Stimulated activated CD4-positive, alpha-beta T cell treated with anti-CD3 and anti-CD28 coated beads, TNF-alpha, amount 100 ng/mL, for 1 hour (primary cell): Measurements from ENCODE around the gene APPBP2.
"Not testable (repeated sequence)": the region's sequence is repeated elsewhere in the genome, so short reads cannot be mapped to it uniquely, and the experiment has no call there.

Source experiments
- DNase-seq, 3 donors: peaks; one replicate each; pipeline ENCODE4 v3.0.0-alpha.2; 2020; ENCODE audit warnings: low read depth in 3 of 3, low spot score in 1 of 3

Gene APPBP2

DNA sequence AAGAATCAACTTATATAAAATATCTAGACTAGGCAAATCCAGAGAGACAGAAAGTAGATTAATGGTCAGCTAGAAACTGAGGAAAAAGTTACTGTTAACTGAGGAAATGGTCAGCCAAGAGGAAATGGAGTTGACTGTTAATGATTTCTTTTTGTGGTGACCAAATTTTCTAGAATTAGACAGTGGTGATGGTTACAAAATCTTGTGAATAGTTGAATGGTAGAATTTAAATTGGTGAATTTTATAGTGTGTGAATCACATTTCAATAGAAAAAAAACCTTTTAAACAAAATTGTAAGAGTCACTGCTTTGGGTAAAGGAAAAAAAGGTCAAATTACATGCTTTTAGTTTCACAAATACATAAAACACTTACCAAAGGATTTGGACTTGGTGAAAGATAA is 30.0 kb downstream of the APPBP2 start:
- DNase-seq = no peak

DNA sequence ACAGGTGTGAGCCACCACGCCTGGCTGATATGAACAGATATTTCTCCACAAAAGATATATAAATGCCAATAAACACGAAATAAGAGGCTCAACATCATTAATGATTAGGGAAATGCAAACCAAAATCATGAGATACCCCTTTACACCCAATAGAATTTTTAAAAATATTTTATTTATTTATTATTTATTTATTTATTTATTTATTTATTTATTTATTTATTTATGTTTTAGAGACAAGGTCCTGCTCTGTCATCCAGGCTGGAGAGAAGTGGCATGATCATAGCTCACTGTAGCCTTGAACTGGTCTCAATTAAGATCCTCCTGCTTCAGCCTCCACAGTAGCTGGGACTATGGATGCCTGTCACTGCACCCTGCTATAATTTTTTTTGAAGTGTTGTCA is 30.8 kb downstream of the APPBP2 start:
- DNase-seq = no peak

DNA sequence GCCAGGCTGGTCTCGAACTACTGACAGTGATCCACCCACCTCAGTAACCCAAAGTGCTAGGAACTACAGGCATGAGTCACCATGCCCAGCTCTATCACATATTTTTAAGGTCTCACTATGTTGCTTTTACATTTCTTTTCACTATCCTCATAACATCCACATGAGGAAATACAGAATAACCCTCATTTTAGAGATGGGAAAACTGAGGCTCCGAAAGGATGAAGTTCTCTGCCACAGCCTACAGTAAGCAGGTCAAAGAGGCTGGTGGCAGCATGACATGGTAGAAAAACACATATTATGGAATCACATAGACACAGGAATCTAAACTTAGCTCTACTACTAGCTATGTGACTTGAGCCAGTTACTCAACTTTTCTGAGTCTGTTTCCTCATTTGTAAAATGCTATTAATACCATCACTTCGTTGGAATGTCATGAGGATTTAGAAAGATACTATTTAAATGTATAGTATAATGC is 32.2 kb downstream of the APPBP2 start:
- DNase-seq = no peak

DNA sequence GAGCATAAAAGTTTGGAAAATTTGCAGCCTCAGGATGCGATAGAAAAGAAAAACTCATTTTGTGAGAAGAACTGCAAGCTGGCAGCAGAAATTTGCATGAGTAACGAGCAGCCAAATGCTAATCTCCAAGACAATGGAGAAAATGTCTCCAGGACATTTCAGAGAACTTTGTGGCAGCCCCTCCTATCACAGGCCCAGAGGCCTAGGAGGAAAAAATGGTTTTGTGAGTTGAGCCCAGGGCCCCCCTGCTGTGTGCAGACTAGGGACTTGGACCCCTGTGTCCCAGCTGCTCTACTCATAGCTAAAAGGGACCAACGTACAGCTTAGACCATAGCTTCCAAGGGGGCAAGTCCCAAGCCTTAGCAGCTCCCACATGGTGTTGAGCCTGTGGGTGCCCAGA is 34.3 kb downstream of the APPBP2 start:
- no peak for DNase-seq

DNA sequence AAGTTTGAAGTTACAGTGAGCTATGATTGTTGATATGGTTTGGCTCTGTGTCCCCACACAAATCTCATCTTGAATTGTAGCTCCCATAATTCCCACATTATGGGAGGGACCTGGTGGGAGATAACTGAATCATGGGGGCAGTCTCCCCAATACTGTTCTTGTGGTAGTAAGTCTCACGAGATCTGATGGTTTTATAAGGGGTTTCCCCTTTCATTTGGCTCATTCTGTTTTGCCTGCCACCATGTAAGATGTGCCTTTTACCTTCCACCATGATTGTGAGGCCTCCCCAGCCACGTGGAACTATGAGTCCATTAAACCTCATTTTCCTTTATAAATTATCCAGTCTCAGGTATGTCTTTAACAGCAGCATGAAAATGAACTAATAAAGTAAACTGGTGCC is 35.4 kb downstream of the APPBP2 start:
- DNase-seq = not testable (repeated sequence)

DNA sequence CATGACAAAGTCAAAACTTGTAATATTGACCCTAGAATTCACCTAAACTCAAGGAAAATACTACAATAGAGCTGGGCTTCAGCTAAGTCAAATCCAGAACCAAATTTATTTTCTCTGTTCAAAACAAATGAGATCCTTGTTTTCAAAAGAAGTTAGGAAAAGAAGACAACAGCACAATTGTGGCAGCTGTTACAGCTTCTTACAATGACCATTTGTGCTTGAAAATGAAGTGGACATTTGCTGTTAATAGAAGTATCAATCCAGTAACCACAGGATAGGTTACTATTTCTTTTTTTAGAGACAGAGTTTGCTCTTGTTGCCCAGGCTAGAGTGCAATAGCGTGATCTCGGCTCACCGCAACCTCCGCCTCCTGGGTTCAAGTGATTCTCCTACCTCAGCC is 44.4 kb downstream of the APPBP2 start:
- no peak for DNase-seq

DNA sequence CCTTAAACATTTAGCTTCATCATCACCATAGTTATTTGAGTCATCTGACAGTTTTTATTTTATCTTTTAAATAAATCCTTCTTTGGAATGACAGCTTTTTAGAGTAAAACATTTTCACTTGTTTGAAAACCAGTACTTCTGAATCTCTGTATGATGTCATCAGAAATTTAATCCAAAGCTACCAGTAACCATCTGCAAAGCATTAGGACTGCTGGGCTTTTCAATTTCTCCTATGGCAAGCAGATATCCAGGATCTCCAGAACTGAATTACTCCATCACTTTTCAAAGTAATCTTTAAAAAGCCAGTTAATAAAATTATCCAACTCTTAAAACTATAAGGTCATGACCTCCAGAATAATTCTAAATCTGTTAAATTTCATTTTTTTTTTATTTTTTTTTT is 52.3 kb downstream of the APPBP2 start:
- DNase-seq = no peak

DNA sequence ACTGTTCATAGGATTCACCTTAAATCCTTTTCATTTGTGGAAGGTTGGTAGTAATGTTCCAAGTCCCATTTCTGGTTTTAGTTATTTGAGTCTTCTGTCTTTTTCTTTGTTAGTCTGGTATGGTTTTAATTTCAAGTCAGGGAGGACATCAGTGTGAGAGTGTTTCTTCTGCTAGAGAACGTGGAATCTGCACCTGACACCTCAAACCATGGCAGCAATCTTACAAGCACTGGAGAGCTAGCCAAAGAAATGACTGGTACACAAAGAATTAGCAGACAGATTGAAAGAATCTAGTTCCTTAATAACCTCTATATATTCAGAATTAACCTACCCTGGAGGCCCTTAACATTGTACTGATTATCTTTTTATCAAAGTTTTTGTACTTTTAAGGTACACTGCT is 53.6 kb downstream of the APPBP2 start:
- DNase-seq = no peak

DNA sequence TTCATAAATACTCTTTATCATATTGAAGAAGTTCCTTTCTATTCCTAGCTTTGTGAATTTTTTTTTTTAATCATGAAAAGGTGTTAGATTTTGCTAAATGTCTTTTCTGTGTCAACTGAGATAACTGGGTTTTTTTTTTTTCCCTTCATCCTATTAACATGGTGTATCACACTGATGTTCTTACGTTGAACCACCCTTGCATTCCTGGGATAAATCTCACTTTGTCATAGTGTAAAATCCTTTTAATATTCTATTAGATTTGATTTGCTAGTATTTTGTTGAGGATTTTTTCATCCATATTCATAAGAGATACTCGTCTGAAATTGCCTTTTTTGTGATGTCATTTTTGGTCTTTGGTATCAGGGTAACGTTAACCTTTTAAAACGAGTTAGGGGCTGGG is 54.6 kb downstream of the APPBP2 start:
- DNase-seq = no peak

DNA sequence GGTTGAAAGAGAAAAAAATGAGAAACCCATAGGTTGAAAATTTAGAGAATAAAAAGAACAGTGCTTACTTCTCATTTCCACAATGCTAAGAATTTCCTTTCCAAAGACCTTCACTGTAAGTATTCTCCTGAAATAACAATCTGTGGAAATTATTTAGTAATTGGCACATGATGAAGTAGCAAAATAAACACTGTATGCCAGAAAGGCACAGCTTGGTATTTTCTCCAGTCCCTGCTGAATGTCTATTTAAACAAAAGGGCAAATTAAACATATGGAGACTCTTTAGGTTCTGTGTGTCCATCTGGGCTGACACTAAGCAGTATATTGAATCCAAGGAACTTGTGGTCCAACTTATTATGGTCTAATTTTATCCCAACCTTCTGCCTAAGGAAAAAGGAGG is 57.7 kb downstream of the APPBP2 start:
- DNase-seq = no peak

DNA sequence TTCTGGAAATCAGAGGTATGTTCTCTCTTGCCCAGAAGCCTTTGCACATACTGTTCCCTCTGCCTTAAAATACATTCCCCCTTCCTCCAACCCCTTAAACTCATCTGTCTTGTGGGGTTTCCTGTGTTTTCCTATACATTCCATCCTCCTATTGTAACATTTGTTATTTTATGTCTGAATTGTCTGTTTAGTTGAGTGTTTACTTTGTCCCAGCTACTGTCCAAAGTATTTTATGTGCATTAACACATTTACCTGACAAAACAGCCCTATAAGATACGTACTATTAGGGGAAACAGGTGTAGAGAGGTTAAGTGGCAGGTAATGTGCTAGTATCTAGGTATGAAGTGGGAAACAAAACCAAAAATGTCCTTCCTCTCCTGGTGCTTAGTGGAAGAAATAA is 61.7 kb downstream of the APPBP2 start:
- no peak for DNase-seq

DNA sequence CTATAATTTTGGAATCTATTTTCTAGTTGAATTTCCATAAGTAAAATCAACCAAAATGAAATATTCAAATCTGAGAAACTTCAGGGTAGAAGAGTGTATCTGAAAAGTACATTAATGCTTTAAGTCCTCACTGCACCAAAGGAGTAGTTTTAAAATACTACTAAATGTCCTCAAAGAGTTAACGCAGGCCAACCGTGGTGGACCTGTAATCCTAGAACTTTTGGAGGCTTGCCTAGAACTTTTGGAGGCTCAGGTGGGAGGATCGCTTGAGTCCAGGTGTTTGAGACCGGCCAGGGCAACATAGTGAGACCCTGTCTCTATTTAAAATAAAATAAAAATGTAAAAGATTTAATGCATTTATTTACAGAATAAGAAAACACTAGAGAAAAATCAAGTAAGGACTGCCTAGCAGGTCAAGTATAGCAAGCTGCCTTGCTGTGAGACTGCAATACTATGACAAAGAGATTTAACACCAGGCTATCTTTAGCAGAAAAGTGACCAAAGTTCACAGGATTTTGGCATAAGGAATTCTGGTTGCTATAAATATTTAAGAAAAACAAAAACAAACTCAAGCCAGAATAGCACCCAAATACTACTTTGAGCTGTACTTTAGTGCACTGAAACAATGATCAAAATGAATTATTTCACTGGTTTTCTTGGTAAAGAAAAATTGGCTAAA is 62.7 kb downstream of the APPBP2 start:
- DNase-seq = no peak

DNA sequence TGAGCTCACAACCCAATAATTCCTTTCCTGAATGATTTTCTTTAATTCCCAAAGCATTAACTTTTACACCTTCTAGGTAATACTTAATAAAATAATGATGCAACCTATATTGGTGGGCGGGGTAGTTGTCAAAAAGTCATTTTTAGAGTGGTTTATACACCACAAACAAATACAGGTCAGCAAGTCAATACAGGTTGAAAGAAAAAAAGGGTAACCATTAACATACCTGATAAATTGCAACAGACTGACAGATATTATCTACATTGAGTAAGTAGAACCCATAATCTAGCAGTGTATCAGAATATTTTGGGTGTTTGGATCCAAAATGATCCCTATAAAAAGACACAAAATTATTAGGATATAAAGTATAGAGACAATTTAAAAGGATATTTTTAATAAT is 64.5 kb downstream of the APPBP2 start:
- no peak for DNase-seq

DNA sequence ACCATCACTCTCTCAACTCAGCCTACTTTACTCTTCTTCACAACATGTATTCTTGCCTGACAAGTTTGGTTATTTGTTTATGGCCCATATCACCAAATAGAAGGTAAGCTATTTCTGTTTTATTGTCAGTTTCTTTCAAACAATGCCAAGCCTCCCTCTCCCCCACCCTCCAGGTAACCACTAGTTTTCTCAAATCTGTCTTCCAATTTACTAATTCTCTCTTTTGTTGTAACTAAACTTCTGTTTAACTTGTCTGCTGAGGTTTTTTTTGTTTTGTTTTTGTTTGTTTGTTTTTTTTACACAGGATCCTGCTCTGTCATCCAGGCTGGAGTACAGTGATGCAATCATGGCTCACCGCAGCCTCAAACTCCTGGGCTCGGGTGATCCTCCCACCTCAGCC is 68.9 kb downstream of the APPBP2 start:
- DNase-seq = no peak

DNA sequence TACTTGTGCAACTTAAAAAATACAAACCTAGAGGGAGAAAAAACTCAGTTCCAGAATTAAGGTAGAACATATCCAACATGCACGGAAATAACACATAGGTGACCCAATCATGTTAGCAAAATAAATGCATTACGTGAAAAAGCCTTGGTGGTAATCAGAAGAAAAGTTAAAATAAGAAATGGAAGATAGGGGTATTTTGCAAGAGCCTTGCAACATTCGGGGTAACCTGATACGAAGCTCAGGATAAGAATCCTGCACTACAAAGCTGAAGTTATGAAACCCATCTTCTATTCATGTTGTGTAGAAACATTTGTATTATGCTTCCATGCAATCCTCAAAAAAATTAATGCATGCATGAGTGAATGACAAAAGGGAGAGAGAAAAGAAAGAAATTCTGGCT is 70.7 kb downstream of the APPBP2 start:
- no peak for DNase-seq

DNA sequence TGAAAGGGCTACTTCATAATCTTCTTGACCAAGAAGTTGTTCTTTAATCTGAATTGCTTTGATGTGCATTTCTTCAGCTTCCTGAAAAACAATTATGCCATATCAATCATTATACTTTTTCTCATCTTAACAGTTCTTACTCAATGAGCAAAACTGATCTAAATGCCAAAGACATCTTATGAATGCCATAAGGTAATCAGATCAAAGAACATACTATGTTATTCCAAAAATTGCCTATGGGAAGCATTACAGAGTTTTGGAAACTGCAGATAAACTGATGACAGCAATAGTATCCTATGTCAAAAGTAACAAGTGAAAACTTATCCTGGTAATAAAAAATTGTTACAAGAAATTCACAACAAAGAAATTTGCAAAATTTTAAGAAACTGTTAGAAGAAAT is 74.1 kb downstream of the APPBP2 start:
- DNase-seq = no peak

DNA sequence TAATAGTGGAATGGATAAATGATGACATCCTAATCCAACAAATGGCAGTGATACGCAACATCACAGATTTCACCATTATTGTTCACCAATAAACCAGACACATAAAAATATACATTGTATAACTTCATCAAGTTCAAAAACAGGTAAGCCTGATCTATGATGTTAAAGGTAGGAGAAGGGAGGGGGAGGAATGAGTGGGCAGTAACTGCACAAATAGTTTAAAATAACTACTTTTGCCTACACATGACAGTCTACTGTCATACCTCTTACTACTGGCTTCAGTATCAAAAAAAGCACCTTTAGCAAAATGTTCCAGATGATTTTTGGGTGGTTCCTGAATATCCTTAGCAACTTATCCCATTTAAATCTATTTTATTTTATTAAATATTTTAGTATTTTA is 75.0 kb downstream of the APPBP2 start:
- DNase-seq = no peak

DNA sequence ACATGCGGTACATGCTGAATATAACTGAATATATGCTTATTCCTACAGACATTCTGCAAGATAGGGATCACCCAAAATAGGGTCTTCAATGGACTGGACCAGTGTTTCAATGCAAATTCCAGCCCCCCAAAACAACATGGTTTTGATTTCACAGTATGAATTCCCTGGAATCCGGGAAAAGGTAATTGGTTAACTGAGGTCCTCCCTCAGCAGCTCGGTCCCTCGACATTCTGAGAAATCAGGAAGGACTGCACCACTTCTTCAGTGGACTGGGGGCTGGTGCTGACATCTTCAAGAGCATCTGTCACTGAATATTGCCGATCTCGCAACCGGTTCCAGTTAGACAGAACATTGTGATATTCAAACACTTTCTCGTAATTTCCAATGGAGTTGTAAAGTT is 78.7 kb downstream of the APPBP2 start:
- DNase-seq = no peak

DNA sequence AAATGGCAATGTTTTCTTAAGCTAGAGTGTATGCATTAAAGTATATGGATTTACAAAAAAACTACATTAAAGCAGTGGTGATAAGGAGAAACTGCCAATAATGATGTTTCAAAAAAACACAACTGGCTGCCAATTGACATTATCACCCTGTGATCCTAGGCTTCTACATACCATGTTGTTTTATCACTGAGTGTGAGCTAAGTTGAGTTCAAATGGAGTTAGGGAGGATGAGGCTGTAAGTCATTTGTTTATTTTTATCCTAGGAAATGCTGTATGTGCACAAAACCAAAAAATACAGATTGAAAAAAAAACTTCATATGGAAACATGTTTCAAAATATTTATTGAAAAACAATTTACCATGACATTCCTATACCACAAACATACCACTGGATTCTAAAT is 80.9 kb downstream of the APPBP2 start:
- no peak for DNase-seq

DNA sequence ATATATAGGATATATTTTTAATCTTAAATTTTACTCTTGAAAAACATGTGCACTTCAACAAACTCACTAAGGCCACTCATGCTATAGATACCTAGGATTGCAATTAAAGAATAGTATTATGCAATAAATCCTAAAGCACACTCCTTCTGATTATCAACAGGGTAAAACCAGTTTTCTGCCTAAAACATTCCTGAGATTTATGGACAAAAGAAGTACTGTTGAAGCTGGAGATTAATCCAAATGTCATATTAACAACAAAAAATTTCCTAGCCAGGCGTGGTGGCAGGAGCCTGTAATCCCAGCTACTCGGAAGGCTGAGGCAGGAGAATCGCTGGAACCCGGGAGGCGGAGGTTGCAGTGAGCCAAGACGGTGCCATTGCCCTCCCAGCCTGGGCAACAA is 82.3 kb downstream of the APPBP2 start:
- DNase-seq = no peak

DNA sequence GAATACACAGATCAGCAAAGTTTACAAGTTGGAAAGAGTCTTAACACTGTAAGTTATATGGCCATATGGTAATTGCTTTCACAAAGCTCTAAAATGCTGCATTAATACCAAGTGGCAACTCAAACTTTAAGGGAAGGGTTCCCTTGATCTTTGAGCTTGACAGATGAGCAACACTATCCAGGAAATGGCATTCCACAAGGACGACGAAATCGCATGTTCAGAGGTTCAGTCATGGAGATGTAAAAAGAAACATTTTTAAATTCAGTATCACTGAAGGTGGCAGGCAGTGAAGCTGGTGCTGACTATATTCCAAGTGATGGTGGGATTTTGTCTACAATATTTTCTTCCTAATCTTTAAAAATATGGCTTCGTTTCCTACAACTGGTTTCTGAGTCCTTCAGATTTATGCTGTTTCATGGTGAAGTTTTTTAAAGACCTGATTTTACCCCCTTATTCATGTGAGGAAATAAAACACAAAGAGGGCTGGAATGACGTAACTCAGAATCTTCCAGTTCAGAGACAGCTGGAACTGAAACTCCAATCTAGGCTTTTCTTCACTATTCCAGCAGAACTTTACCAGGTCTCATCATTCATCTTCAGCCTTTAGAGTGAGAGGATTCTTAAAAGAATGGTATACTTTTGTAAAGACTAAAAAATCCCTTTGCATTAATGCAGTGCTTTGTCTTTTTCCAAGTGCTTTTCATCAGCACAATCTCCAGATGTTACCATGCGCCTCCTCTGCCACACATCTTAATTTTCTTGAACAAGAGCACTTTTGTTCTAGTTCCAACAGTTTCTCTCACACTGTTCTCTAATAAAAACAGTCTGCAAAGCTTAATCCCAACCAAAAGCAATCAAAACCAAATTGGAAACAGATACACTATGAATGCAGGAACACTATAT is 83.5 kb downstream of the APPBP2 start:
- no peak for DNase-seq

DNA sequence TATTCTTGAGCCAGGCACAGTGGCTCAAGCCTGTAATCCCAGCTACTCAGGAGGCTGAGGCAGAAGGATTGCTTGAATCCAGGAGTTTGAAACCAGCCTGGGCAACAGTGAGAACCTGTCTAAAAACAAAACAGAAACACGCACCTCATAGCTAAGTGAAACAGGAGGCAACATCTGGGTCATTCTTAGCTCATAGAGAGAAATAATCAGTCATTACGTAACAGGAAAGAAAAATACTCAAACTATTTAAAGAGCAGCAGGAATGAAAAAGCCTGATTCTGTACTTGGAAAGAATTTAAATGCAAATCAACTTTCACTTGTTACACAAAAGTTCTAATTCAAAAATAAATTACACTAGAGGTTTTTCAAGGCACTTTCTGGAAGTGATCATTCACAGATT is 86.5 kb downstream of the APPBP2 start:
- DNase-seq = no peak

DNA sequence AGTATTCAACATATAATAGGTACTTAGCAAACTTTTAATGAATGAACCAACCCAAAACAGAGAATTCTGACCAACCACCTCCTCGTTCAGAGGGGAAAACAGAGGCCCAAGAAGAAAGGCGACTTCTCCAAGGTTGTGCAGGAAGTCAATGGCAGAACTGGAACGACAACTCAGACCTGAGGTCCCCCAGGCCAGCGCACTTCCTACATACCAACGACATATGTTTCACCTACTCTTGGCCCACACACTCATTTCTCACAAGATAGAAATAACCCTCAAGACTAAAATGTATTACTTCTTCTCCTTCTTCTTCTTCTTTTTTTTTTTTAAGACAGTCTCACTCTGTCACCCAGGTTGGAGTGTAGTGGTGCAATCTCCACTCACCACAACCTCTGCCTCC is 89.4 kb downstream of the APPBP2 start:
- DNase-seq = no peak
